ENCODE measurements around the gene XPA. TPM values are rescaled to one million over a fixed set of nuclear protein-coding genes. Genes with fewer than 3 reads are reported as not detected.
A peak's percentile ranks its signal among the peaks of the same experiment; 100 is the strongest.

XPA gene
- total RNA-seq, 1 donor from 2014 or later: 5.8 TPM

GRCh38 chr9:97740848-97741821 lies 44.0 kb upstream of the XPA start:
- peak; percentile 47 for TF ChIP-seq CTCF (IDR thresholded peaks at IDR 0.05; ENCODE audit: borderline replicate concordance)
- Histone ChIP-seq H3K4me3 (peak overlapping the region; percentile 65), H3K36me3 (no peaks in the 10 kb centered on the region), H3K27ac (replicated peaks) (peak overlapping the region; percentile 64), H3K27me3 (ENCODE audit: low read depth) (peaks cover 46% of the 10 kb centered on the region), H3K9me3 (replicated peaks) (peaks cover 21% of the 10 kb centered on the region), H3K4me1 (peaks cover 13% of the 10 kb centered on the region)
- peak; percentile 65 for DNase-seq
- intact Hi-C loops (cut with micrococcal nuclease): no loop called here

- peaks cover 69% of the 10 kb centered on the region for H3K27me3 ChIP-seq (ENCODE audit: low read depth)
- intact Hi-C loops (cut with micrococcal nuclease): no loop called here
- no peak for TF ChIP-seq CTCF (IDR thresholded peaks at IDR 0.05; ENCODE audit: borderline replicate concordance)
Observed at GRCh38 chr9:97737429-97737828, 40.3 kb upstream of the XPA start.

GRCh38 chr9:97735070-97735600 lies 38.0 kb upstream of the XPA start:
- TF ChIP-seq CTCF (IDR thresholded peaks at IDR 0.05; ENCODE audit: borderline replicate concordance): no peak
- Histone ChIP-seq H3K9me3 (replicated peaks) (peaks cover 16% of the 10 kb centered on the region), H3K4me3 (no peak overlapping the region), H3K27me3 (ENCODE audit: low read depth) (peaks cover 81% of the 10 kb centered on the region), H3K36me3 (no peaks in the 10 kb centered on the region), H3K4me1 (no peaks in the 10 kb centered on the region), H3K27ac (replicated peaks) (no peak overlapping the region)
- intact Hi-C loops (cut with micrococcal nuclease): no loop called here
- DNase-seq: no peak

More at GRCh38 chr9:97737429-97737828, 40.3 kb upstream of the XPA start:
- DNase-seq: no peak
- peaks cover 13% of the 10 kb centered on the region for H3K4me1 ChIP-seq
- H3K36me3 ChIP-seq: no peaks in the 10 kb centered on the region
- H3K27ac ChIP-seq (replicated peaks): no peak overlapping the region
- H3K9me3 ChIP-seq (replicated peaks): peaks cover 5% of the 10 kb centered on the region
- no peak overlapping the region for H3K4me3 ChIP-seq

- Histone ChIP-seq H3K36me3 (no peaks in the 10 kb centered on the region), H3K27ac (replicated peaks) (no peak overlapping the region), H3K4me3 (no peak overlapping the region), H3K27me3 (ENCODE audit: low read depth) (peaks cover 72% of the 10 kb centered on the region), H3K9me3 (replicated peaks) (peaks cover 16% of the 10 kb centered on the region), H3K4me1 (no peaks in the 10 kb centered on the region)
- DNase-seq: no peak
- intact Hi-C loops (cut with micrococcal nuclease): no loop called here
- no peak for TF ChIP-seq CTCF (IDR thresholded peaks at IDR 0.05; ENCODE audit: borderline replicate concordance)
Observed at GRCh38 chr9:97726716-97727115, 29.6 kb upstream of the XPA start.

GRCh38 chr9:97723819-97724218 lies 26.7 kb upstream of the XPA start:
- Histone ChIP-seq H3K27me3 (ENCODE audit: low read depth) (peaks cover 72% of the 10 kb centered on the region), H3K36me3 (no peaks in the 10 kb centered on the region), H3K4me3 (no peak overlapping the region), H3K9me3 (replicated peaks) (peaks cover 8% of the 10 kb centered on the region), H3K4me1 (no peaks in the 10 kb centered on the region), H3K27ac (replicated peaks) (no peak overlapping the region)
- DNase-seq: no peak
- no peak for TF ChIP-seq CTCF (IDR thresholded peaks at IDR 0.05; ENCODE audit: borderline replicate concordance)
- intact Hi-C loops (cut with micrococcal nuclease): no loop called here

All from left ventricle myocardium inferior (tissue), 1 donor.